Dermis blood vessel endothelial cell (primary cell): ENCODE data around the gene GID4. TPM values are rescaled to one million over a fixed set of nuclear protein-coding genes. Genes with fewer than 3 reads are reported as not detected.

Source experiments
- DNase-seq: peaks from one replicate; pipeline ENCODE4 v3.0.0; 2010
- total RNA-seq: library from RNA; depleted of rRNA; stranded (reverse); fragments of >200 nt; gene quantifications from 2 replicates; pipeline ENCODE4 v1.2.3, GENCODE V29; 2014

The GID4 gene
- total RNA-seq, 1 donor from 2014 or later: 6.3 TPM

DNA sequence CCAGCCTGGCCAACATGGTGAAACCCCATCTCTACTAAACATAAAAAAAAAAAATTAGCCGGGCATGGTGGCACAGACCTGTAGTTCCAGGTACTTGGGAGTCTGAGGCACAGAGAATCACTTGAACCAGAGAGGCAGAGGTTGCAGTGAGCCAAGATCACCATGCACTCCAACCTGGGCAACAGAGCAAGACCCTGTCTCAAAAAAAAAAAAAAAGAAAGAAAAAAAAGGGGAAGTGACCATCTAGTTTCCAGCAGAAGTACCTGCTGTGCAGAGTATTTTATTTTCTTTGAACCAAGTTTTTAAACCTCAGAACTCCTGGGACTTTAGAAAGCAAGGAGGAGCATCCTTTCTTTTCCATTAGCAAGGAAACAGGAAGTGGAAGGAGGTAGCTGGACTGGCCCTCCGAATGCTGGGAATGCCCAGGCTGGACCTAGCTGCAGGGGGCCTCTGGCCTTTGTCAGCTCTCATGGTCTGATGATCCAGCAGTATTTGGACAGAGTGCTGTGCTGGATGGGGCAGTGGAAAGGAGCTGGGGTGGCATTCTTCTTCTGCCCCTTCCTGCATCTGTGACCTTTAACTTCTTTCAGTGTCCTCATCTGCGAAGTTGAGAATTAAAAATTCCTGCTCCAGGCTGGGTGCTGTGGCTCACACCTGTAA, 6.6 kb downstream of the GID4 start:
- no peak for DNase-seq

DNA sequence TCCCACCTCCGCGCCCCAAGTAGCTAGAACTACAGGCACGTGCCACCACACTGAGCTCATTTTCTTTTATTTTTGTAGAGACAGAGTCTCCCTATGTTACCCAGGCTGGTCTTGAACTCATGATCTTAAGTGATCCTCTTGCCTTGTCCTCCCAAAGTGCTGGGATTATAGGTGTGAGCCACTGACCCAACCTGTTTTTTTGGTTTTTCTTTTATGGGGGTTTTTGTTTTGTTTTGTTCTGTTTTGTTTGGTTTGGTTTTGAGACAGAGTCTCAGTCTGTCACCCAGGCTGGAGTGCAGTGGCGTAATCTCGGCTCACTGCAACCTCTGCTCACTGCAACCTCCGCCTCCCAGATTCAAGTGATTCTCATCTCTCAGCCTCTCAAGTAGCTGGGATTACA, 16.4 kb downstream of the GID4 start:
- no peak for DNase-seq

DNA sequence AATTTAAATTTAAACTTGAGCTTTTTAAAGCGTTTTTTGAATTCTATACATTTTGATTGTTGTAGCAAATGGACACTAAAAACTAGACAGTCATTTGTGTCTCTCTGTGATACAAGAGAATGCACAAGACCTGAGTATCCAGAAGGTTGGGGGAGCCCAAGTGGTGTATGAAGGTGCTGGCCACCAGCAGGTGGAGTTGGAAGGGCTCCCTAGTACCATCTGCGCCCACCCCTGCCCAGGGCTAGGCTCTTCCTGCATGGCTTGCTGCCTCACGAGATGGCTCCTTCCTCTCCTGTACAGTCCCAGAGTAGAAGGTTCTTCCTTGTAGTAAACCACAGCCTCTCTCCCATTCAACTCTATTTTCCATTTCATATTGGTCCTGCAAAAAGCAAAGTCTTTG, 17.0 kb downstream of the GID4 start:
- DNase-seq: no peak

DNA sequence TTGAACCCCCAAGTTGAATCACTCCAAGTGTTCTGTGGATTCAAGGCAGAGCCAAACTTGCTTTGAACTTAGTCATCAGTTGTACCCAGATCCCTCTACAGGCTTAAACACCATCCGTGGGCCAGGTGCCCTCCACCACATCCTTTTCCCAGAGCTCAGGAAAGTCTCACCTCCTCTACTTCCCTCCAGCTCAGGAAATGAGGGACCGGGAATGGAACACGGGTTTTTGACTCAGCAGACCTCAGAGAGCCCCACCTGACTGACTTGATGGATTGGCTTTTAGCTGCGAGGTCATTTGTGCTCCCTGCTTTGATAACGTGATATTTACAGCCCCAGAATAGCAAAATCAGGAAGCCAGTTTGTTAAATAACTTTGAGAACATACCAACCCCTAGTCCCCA, 20.1 kb downstream of the GID4 start:
- peak; percentile 33 for DNase-seq

GRCh38 chr17:18064053-18064452, 24.8 kb downstream of the GID4 start:
- no peak for DNase-seq

DNA sequence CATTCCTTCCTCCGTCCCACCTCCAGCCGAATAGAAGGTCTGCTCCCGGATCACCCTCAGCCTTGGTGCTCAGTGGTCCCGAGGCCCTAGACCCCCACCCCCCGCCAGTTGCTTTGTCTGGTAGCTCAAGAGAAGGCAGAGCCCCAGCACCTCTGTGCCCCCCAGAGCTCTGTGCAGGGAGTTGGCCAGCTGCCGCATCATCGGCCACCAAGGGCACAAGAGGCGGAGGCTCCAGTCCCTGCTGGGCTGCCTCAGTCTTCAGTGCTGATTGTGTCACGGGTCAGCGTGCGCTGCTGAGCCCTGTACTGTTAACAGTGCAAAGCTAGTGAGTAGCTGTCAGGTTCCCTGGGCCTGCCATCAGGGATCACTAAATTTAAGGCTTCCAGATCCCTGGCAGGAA, 26.3 kb downstream of the GID4 start:
- DNase-seq: no peak

DNA sequence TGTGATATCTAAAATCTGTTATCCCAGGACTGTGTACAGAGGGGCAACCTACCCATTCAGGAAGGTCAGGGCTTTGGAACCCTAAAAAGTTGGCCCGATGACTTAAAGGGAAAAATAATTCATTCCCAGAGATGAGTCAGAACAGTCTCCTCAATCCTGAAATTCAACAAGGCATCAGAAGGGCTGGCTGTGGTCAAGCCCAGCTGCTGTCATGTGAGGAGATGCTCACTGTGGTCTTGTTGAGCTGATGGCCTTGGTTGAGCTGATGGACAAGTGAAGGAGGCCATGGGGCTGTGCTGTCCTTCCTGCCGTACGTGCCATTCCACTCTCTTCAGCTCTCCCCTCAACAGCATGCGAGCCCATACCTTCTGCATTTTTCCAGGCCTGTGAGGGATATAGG, 27.7 kb downstream of the GID4 start:
- DNase-seq: no peak

DNA sequence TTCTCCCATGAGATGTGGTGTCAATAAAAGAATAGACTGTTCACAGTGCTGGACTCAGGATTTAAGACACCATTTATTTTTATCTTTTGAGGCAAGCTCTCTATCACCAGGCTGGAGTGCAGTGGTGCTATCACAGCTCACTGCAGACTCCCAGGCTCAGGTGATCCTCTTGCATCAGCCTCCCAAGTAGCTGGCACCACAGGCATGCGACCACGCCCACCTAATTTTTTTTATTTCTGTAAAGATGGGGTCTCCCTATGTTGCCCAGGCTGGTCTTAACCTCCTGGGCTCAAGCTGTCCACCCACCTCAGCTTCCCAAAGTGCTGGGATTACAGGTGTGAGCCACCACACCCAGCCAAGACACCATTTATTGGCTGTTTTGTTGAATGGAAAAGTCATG, 29.9 kb downstream of the GID4 start:
- no peak for DNase-seq

GRCh38 chr17:18070861-18071340, 31.7 kb downstream of the GID4 start:
- peak; percentile 26 for DNase-seq

- DNase-seq: no peak
These were observed 32.5 kb downstream of the GID4 start for GRCh38 chr17:18071751-18072150.

- no peak for DNase-seq
These were observed 35.5 kb downstream of the GID4 start for GRCh38 chr17:18074566-18075272.

GRCh38 chr17:18076936-18077335, 37.7 kb downstream of the GID4 start:
- no peak for DNase-seq

- no peak for DNase-seq
These were observed 40.3 kb downstream of the GID4 start for GRCh38 chr17:18079543-18079942.

- no peak for DNase-seq
These were observed 45.0 kb downstream of the GID4 start for GRCh38 chr17:18084256-18084655.

- DNase-seq: peak; percentile 95
These were observed 48.6 kb downstream of the GID4 start, which contains the start of gene DRG2 for GRCh38 chr17:18087610-18088491. DRG2 (plus strand) TSS chr17:18087948; CDS start chr17:18088024, 76 bp downstream.

GRCh38 chr17:18089613-18090012, 50.4 kb downstream of the GID4 start:
- DNase-seq: no peak

DNA sequence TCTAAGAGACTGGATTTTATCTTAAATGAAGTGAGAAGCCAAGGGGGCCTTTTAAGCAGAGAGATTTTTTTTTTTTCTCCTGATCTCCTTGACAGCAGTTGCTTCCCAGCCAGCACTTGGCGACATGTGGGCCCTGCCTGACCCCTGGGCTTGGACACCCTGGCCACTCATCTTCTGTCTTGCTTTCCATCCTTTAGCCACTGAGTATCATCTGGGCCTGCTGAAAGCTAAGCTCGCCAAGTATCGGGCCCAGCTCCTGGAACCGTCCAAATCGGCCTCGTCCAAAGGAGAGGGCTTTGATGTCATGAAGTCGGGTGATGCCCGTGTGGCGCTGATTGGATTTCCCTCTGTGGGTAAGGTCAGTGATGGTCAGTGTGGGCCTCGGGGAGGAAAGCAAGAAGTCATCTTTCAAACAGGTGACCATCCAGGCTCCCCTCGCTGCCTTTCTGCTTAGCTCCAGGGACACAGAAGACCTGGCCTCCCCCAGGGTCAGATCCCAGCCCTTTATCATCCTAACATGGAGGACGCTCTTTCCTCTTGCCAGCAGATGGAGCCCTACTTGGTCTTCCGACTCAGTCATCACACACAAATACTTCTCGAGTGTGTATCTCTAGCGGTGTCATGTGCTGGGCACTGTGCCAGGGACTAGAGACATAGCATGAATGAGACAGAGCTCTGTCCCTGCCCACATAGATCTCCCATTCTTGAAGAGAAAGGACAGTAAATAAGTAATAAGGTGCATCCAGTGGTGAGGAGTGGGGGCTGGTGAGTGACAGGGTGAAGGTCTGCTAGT, 54.6 kb downstream of the GID4 start:
- DNase-seq: peak; percentile 83

GRCh38 chr17:18094409-18094807, 55.2 kb downstream of the GID4 start:
- no peak for DNase-seq

DNA sequence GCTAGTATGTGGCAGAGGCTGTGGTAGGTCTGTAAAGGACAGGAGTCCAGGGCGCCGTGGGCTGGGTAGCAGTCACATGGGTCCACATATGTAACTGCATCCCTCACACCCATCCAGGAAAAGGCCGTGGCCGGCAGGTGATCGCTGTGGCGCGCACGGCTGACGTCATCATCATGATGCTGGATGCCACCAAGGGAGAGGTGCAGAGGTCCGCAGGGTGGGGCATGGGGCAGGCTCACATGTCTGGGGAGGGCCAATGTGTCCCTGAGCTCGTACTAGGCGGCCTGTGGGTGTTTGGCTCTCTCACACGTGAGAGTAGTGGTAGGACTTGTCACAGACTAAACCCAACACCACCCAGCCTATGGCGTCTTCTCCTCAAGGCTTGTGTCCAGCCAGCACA, 60.3 kb downstream of the GID4 start:
- no peak for DNase-seq

DNA sequence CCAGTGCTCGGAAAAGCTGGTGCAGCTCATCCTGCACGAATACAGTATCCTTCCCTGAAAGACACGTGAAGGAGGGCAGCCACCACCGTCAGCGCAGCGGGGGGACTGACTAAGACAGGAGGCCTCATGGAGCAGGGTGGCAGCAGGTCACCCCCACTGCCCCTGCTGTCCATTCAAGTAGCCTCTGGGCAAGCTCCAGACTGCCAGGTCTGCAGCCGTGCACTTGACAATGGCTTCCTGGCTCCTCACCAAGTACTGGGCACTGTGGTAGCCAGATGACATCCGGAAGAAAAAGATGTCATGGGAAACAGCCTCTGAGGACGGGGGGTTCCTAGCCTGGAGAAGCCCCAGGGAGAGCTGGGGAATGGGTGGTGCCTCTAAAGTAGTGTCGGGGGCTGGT, 61.4 kb downstream of the GID4 start:
- no peak for DNase-seq

GRCh38 chr17:18101828-18102227, 62.6 kb downstream of the GID4 start:
- no peak for DNase-seq

- no peak for DNase-seq
These were observed 63.4 kb downstream of the GID4 start for GRCh38 chr17:18102640-18103039.
